Mucosa of descending colon (tissue), 3 donors: ENCODE results near the gene COG5. TPM values are rescaled to one million over a fixed set of nuclear protein-coding genes. Genes with fewer than 3 reads are reported as not detected.
"Not testable (repeated sequence)": the region's sequence is repeated elsewhere in the genome, so short reads cannot be mapped to it uniquely, and the experiment has no call there.

Source experiments
- ATAC-seq: fragments of 200-7000 bp; cut with Tn5 transposase; one replicate; pipeline ENCODE4 v1.9.1; 2020; ENCODE audit warnings: mild to moderate bottlenecking, moderate library complexity
- DNase-seq, 3 donors: peaks; one replicate each; pipeline ENCODE4 v3.0.0-alpha.2; 2020
- H3K36me3 ChIP-seq: fragments of 200-600 bp; one replicate; pipeline ENCODE4 v1.8.0; 2021; ENCODE audit warnings: low read depth, mild to moderate bottlenecking
- H3K4me1 ChIP-seq: fragments of 200-600 bp; one replicate; pipeline ENCODE4 v1.8.0; 2021; ENCODE audit warnings: low read depth, mild to moderate bottlenecking
- H3K4me3 ChIP-seq: fragments of 200-600 bp; one replicate; pipeline ENCODE4 v1.8.0; 2021; ENCODE audit warnings: mild to moderate bottlenecking
- H3K9me3 ChIP-seq: fragments of 200-600 bp; one replicate; pipeline ENCODE4 v1.8.0; 2021; ENCODE audit warnings: mild to moderate bottlenecking
- intact Hi-C, 2 donors: fragments of 100-400 bp; cut with DNase I in 1 of 2; cut with micrococcal nuclease in 1 of 2; formaldehyde crosslinking; loops; one replicate each; pipeline versions ENCODE4 v1.11.0 to v1.11.1; 2022; cut with DNase I, micrococcal nuclease
- total RNA-seq, 3 donors: library from RNA; stranded (reverse); fragmentation: NEBNext Ultra II Directional in 2 of 3; extraction: Animal tissue kit (Norgen Biotek cat#: 25700) in 2 of 3; gene quantifications; one replicate each; pipeline versions ENCODE4 v1.2.1 to v1.2.4, GENCODE V29; 2021 to 2023
- TF ChIP-seq, protein P1 (sequence below): fragments of 200-600 bp; IDR thresholded peaks from one replicate; pipeline ENCODE4 v1.8.0; 2022; ENCODE audit warnings: antibody characterized with exemption, mild to moderate bottlenecking
- donor health status: DM: no; HTN: no; CAD: no; lungs with moderate emphysema.
- donor health status: DM: no; HTN: no; CAD: no.
- donor health status: DM: no; HTN: yes; CAD: no.

COG5 gene
- total RNA-seq, 3 donors from 2014 or later: 46.8 to 56.4 (median 47.7) TPM

DNA sequence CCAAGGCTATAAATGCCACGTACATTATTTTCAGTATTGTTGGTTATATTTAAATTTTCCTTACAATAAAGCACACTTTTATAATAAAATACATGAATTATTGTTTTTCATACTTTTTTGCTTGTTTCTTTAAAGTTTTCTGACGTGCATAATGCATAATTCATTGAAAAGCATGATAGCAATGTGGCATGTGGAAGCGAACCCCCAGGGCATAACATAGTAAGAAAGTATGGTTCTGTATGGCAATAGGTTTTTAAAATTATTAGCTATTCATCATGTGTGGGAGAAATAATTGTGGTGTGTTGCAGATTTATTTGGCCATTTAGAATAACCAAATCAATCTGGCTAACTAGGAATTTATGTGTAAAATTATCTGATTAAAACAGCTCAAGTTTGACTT lies 402.3 kb downstream of the COG5 start:
- DNase-seq: no peak
- no peak for ATAC-seq
- H3K9me3 ChIP-seq: no peaks in the 10 kb centered on the region
- H3K4me1 ChIP-seq: no peaks in the 10 kb centered on the region
- TF ChIP-seq, protein P1, sequence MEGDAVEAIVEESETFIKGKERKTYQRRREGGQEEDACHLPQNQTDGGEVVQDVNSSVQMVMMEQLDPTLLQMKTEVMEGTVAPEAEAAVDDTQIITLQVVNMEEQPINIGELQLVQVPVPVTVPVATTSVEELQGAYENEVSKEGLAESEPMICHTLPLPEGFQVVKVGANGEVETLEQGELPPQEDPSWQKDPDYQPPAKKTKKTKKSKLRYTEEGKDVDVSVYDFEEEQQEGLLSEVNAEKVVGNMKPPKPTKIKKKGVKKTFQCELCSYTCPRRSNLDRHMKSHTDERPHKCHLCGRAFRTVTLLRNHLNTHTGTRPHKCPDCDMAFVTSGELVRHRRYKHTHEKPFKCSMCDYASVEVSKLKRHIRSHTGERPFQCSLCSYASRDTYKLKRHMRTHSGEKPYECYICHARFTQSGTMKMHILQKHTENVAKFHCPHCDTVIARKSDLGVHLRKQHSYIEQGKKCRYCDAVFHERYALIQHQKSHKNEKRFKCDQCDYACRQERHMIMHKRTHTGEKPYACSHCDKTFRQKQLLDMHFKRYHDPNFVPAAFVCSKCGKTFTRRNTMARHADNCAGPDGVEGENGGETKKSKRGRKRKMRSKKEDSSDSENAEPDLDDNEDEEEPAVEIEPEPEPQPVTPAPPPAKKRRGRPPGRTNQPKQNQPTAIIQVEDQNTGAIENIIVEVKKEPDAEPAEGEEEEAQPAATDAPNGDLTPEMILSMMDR: no peak
- intact Hi-C loops: no loop called here
- H3K36me3 ChIP-seq: no peaks in the 10 kb centered on the region
- no peak overlapping the region for H3K4me3 ChIP-seq

- intact Hi-C loops: no loop called here
- Histone ChIP-seq H3K4me3 (no peak overlapping the region), H3K9me3 (no peaks in the 10 kb centered on the region), H3K4me1 (no peaks in the 10 kb centered on the region), H3K36me3 (no peaks in the 10 kb centered on the region)
- DNase-seq (no peak), ATAC-seq (no peak)
- TF ChIP-seq, protein P1: no peak
Observed at GRCh38 chr7:107160389-107160788, 403.3 kb downstream of the COG5 start.

DNA sequence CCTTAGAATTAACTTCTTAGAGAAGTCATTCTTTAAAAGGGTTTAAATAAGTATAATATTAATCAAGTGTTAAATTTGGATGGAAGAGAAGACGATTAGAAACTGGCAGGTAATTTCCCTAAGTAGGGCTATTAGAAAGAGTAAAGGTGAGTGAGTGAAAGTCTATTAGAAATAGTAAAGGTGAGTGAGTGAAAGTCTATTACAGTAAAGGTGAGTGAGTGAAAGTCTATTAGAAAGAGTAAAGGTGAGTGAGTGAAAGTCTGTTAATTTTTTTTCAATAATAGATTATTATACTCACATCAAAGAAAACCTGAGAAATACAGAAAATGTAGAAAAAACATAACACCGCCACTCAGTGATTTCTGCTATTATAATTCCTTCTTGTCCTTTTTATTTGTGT lies 405.7 kb downstream of the COG5 start:
- Histone ChIP-seq H3K4me1 (no peaks in the 10 kb centered on the region), H3K9me3 (no peaks in the 10 kb centered on the region), H3K4me3 (no peak overlapping the region), H3K36me3 (no peaks in the 10 kb centered on the region)
- intact Hi-C loops: loop anchor here in 1 of 2 donors (10.0 kb wide), 1 partner anchor 363 kb away; no protein-coding TSS in a partner anchor
- DNase-seq (no peak), ATAC-seq (no peak)
- TF ChIP-seq, protein P1: no peak

DNA sequence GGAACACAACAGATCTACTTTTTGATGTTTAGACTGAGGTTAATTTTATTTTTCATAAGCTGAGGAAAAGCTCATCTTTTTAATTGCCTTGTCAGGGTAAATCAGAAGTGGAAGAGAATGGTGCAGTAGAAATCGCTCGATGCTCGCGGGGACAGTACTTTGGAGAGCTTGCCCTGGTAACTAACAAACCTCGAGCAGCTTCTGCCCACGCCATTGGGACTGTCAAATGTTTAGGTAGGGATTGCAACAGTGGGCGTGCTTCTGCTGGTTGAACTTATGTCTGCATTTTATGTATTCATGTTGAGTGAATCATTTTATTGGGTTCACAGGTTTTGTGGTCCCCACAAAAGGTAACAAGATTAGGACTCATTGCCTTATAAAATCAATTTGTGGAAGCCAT lies 406.6 kb downstream of the COG5 start:
- Histone ChIP-seq H3K36me3 (no peaks in the 10 kb centered on the region), H3K4me1 (no peaks in the 10 kb centered on the region), H3K9me3 (no peaks in the 10 kb centered on the region), H3K4me3 (no peak overlapping the region)
- ATAC-seq (no peak), DNase-seq (no peak)
- intact Hi-C loops: loop anchor here in 1 of 2 donors (10.0 kb wide), 1 partner anchor 362 kb away; no protein-coding TSS in a partner anchor
- TF ChIP-seq, protein P1: no peak

DNA sequence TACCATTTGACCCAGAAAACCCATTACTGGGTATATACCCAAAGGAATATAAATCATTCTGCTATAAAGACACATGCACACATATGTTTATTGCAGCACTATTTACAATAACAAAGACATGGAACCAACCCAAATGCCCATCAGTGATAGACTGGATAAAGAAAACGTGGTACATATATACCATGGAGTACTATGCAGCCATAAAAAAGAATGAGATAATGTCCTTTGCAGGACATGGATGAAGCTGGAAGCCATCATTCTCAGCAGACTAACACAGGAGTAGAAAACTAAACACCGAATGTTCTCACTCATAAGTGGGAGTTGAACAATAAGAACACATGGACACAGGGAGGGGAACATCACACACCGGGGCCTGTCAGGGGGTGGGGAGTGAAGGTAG lies 408.0 kb downstream of the COG5 start:
- not testable (repeated sequence) for H3K4me3 ChIP-seq, H3K9me3 ChIP-seq, DNase-seq, H3K36me3 ChIP-seq, H3K4me1 ChIP-seq, ATAC-seq
- intact Hi-C loops: loop anchor here in 1 of 2 donors (10.0 kb wide), 1 partner anchor 361 kb away; no protein-coding TSS in a partner anchor

DNA sequence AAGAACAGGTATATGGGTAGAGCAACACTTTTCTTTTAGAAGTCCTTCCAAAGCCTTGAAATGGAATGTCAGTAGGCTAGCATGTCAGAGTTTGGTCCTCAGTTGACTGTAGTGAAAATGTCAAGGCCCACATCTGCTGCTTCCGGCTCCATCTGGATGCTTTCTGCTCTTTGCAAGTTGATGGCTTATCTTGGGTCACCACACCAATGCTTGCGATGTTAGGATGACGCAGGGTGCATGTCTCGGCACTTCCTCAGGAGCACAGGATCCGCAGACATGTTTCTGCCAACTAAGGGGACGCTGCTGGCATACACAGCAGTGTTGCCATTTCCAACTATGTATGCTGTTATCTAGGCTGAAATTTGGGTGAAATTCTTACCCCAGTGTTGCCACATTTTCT lies 408.9 kb downstream of the COG5 start:
- DNase-seq: no peak
- intact Hi-C loops: loop anchor here (5.0 to 10.0 kb wide), 2 partner anchors 208 to 360 kb away; no protein-coding TSS in a partner anchor
- H3K4me1 ChIP-seq: no peaks in the 10 kb centered on the region

More for the DNA sequence above, 408.9 kb downstream of the COG5 start:
- Histone ChIP-seq H3K9me3 (no peaks in the 10 kb centered on the region), H3K4me3 (no peak overlapping the region), H3K36me3 (no peaks in the 10 kb centered on the region)
- TF ChIP-seq, protein P1: no peak
- ATAC-seq: no peak
